Panc1 (cell line): ENCODE results near the gene TSPAN5.

Source experiments
- POLR2AphosphoS5 ChIP-seq: IDR thresholded peaks from 2 replicates; pipeline ENCODE4 v1.6.1; 2012; ENCODE audit warnings: mild to moderate bottlenecking, low read depth, low read length, moderate library complexity
- TF ChIP-seq, protein P1 (sequence below): fragments of 450-650 bp; IDR thresholded peaks from 2 replicates; pipeline ENCODE4 v1.5.1; 2017; ENCODE audit warnings: mild to moderate bottlenecking

DNA sequence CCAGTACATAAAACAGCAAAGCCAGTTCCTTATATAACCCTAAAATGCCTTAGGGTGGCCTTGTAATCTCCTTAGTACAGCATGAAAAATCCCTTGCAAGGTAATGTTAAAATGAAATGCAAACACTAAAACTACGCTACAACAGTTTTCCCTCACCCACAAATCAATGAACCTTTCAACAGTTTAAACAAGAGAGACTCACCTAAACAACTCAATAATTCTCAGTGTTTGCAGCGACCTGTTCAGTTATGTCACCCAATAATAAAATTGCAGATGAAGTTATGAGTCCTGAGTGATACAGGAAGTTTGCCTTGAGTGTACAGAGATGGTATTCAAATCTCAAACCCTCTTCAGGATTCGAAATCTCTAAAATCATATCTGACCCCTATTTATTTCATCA is 25.3 kb downstream of the TSPAN5 start:
- TF ChIP-seq, protein P1, sequence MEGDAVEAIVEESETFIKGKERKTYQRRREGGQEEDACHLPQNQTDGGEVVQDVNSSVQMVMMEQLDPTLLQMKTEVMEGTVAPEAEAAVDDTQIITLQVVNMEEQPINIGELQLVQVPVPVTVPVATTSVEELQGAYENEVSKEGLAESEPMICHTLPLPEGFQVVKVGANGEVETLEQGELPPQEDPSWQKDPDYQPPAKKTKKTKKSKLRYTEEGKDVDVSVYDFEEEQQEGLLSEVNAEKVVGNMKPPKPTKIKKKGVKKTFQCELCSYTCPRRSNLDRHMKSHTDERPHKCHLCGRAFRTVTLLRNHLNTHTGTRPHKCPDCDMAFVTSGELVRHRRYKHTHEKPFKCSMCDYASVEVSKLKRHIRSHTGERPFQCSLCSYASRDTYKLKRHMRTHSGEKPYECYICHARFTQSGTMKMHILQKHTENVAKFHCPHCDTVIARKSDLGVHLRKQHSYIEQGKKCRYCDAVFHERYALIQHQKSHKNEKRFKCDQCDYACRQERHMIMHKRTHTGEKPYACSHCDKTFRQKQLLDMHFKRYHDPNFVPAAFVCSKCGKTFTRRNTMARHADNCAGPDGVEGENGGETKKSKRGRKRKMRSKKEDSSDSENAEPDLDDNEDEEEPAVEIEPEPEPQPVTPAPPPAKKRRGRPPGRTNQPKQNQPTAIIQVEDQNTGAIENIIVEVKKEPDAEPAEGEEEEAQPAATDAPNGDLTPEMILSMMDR = no peak
- TF ChIP-seq POLR2AphosphoS5 = no peak
